PFSK-1 (cell line): ENCODE measurements around the gene SLC22A7.

Experiments used
- FOXP2 ChIP-seq: optimal IDR thresholded peaks from 2 replicates; pipeline ENCODE3; 2011; ENCODE audit warnings: borderline replicate concordance, control low read depth, inconsistent platforms; ENCODE audit not compliant: insufficient read depth; ENCODE audit errors: extremely low read length, extremely low read depth
- POLR2AphosphoS5 ChIP-seq: IDR thresholded peaks from 2 replicates; pipeline ENCODE4 v1.6.1; 2012; ENCODE audit warnings: low read depth, mild to moderate bottlenecking, control low read depth, low read length, moderate library complexity
- SIN3A ChIP-seq: IDR thresholded peaks from 2 replicates; pipeline ENCODE4 v1.6.1; 2012; ENCODE audit warnings: mild to moderate bottlenecking, low read length, moderate library complexity, borderline replicate concordance; ENCODE audit not compliant: insufficient read depth
- TAF1 ChIP-seq: IDR thresholded peaks from 2 replicates; pipeline ENCODE4 v1.6.1; 2012; ENCODE audit warnings: low read length, control low read depth, borderline replicate concordance; ENCODE audit not compliant: insufficient read depth
- TF ChIP-seq, protein P1 (sequence below), 2 experiments: IDR thresholded peaks; 2 replicates each; pipeline versions ENCODE4 v1.6.1 to v1.8.0; 2011 to 2012; ENCODE audit warnings: low read depth in 2 of 2, low read length in 2 of 2, control low read depth in 1 of 2, inconsistent platforms in 1 of 2, mild to moderate bottlenecking in 1 of 2, moderate library complexity in 1 of 2; ENCODE audit not compliant: insufficient read depth in 1 of 2

DNA sequence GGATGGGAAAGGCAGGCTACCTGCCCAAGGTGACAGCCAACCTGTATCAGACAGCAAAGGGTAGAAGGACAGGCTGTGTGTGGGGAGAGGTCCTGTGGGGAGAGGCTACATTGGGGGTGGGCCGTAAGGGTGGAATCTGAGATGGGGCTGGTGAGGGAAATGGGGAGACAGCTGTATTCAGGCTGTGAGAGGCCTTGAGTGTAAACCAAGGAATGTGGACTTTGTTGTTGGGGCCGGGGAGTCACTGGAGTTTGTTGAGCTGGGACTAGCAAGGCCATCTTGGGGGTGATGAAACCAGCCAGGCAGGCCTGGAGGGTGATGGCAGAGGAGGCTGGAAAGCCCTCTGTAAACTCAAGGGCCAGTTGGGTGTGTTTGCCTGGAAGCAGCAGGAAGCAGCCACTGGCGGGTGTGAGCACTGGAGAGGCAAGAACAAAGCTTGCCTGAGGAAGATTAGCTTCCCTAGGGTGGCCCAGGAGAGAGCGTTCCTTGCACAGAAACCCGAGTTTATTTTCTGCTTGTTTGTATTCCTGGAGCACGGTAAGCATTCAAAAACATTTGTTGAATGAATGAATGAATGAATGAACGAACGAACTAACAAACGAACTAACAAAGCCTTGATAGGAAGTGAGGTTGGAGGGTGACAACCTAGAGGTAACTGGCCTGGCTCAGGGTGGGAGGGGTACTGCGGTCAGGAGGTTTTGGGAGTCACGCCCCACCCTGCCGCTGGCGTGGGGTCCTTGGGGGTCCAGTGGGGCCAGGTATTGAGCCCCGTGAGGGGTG, 35.9 kb upstream of the SLC22A7 start:
- no peak for TF ChIP-seq POLR2AphosphoS5
- TF ChIP-seq, protein P1, sequence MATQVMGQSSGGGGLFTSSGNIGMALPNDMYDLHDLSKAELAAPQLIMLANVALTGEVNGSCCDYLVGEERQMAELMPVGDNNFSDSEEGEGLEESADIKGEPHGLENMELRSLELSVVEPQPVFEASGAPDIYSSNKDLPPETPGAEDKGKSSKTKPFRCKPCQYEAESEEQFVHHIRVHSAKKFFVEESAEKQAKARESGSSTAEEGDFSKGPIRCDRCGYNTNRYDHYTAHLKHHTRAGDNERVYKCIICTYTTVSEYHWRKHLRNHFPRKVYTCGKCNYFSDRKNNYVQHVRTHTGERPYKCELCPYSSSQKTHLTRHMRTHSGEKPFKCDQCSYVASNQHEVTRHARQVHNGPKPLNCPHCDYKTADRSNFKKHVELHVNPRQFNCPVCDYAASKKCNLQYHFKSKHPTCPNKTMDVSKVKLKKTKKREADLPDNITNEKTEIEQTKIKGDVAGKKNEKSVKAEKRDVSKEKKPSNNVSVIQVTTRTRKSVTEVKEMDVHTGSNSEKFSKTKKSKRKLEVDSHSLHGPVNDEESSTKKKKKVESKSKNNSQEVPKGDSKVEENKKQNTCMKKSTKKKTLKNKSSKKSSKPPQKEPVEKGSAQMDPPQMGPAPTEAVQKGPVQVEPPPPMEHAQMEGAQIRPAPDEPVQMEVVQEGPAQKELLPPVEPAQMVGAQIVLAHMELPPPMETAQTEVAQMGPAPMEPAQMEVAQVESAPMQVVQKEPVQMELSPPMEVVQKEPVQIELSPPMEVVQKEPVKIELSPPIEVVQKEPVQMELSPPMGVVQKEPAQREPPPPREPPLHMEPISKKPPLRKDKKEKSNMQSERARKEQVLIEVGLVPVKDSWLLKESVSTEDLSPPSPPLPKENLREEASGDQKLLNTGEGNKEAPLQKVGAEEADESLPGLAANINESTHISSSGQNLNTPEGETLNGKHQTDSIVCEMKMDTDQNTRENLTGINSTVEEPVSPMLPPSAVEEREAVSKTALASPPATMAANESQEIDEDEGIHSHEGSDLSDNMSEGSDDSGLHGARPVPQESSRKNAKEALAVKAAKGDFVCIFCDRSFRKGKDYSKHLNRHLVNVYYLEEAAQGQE (IDR thresholded peaks at IDR 0.05; ENCODE audit: insufficient read depth in 1 of 2, low read depth in 2 of 2, low read length in 2 of 2) = no peak
- TF ChIP-seq TAF1 = no peak
- TF ChIP-seq SIN3A = no peak
- no peak for TF ChIP-seq FOXP2
